ENCODE data around the gene TIGD2. TPM values are rescaled to one million over a fixed set of nuclear protein-coding genes. Genes with fewer than 3 reads are reported as not detected.

Gene TIGD2
- total RNA-seq, 4 donors from 2014 or later: 3.7 to 5.4 (median 3.9) TPM

DNA sequence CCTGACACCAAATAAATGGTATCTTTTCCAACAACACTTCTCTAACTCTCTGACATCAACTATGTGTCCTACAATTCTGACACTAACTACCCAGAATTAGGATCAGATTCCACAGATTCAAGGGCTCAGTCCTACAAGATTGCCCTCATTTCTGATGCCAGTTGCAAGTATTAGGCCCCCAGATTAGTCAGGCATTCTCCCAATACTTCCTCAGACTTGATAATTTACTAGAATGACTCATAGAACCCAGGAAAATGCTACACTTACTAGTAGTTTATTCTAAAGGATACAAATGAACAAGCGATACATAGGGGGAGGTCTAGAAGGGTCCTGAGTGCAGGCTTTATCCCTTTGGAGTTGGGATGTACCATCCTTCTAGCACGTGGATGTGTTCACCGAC is 8.5 kb downstream of the TIGD2 start:
- TF ChIP-seq, protein P1, sequence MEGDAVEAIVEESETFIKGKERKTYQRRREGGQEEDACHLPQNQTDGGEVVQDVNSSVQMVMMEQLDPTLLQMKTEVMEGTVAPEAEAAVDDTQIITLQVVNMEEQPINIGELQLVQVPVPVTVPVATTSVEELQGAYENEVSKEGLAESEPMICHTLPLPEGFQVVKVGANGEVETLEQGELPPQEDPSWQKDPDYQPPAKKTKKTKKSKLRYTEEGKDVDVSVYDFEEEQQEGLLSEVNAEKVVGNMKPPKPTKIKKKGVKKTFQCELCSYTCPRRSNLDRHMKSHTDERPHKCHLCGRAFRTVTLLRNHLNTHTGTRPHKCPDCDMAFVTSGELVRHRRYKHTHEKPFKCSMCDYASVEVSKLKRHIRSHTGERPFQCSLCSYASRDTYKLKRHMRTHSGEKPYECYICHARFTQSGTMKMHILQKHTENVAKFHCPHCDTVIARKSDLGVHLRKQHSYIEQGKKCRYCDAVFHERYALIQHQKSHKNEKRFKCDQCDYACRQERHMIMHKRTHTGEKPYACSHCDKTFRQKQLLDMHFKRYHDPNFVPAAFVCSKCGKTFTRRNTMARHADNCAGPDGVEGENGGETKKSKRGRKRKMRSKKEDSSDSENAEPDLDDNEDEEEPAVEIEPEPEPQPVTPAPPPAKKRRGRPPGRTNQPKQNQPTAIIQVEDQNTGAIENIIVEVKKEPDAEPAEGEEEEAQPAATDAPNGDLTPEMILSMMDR (IDR thresholded peaks at IDR 0.05): no peak
- TF ChIP-seq POLR2A (IDR thresholded peaks at IDR 0.05): no peak
- 96 to 97% methylated on average over 3 of the region's 3 CpGs for WGBS, 2 donors

DNA sequence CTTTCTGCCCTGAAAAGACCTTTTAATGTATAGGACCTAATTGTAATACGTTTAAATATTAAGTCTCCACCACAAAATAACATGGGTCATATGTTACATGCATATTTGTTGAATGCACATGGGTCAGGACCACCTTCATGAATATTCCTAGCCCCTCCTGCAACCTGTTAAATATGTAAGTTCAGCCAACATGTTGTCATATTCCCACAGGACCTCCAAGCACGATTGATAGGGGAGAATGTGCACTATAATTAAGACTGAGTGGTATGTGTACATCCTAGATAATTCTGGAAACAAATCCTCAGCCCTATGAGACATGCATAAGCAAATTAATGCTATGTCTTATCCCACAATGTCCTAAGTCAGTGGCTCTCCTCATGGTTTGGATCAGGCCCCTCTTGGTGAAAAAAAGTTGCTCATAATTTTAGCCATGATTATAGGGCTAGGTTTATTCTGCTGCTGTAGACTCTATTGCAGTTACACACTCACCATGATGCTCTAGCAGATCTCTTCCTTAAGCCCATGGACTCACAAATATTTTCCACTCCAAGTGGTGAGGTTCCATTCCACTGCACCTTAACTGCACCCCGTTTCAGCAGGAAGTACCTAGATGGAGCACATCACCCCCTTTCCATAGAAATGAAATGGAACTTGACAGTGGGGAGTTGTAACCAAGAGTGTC is 10.2 kb downstream of the TIGD2 start:
- intact Hi-C loops (cut with DNase I; ENCODE audit: low total_unique reads): no loop called here
- no peak for DNase-seq (ENCODE audit: low spot score in 2 of 2)
- H3K4me3 ChIP-seq (ENCODE audit: low read depth, poor library complexity, severe bottlenecking): no peak overlapping the region
- 86 to 95% methylated on average over 3 of the region's 3 CpGs for WGBS, 2 donors
- TF ChIP-seq POLR2A (IDR thresholded peaks at IDR 0.05): no peak
- TF ChIP-seq, protein P1 (IDR thresholded peaks at IDR 0.05): no peak

More for the DNA sequence above, 8.5 kb downstream of the TIGD2 start:
- no peak overlapping the region for H3K4me3 ChIP-seq (ENCODE audit: low read depth, poor library complexity, severe bottlenecking)
- no peak for DNase-seq (ENCODE audit: low spot score in 2 of 2)
- intact Hi-C loops (cut with DNase I; ENCODE audit: low total_unique reads): no loop called here

DNA sequence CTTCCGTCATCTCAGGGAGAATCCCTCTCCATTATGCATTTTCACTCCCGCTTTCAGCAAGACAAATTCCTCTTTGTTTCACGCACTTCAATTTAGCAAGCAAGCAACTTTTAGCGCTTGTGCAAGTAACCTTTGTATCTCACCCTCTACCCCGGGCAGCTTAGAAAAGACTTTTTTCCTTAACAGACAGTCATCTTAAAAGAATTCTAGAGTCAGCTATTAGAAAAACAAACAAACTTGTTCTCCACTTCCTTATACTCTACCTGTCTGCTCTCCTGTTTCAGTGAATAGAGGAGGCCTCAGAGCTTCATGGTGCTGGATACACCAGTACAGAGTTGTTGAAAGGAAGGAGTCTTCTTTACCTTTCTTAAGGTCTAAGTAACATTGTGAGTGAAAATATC is 12.1 kb downstream of the TIGD2 start:
- no peak overlapping the region for H3K4me3 ChIP-seq (ENCODE audit: low read depth, poor library complexity, severe bottlenecking)
- WGBS, 2 donors: 89 to 90% methylated on average over 5 of the region's 5 CpGs
- intact Hi-C loops (cut with DNase I; ENCODE audit: low total_unique reads): no loop called here
- DNase-seq (ENCODE audit: low spot score in 2 of 2): no peak
- no peak for TF ChIP-seq POLR2A (IDR thresholded peaks at IDR 0.05)
- TF ChIP-seq, protein P1 (IDR thresholded peaks at IDR 0.05): no peak

DNA sequence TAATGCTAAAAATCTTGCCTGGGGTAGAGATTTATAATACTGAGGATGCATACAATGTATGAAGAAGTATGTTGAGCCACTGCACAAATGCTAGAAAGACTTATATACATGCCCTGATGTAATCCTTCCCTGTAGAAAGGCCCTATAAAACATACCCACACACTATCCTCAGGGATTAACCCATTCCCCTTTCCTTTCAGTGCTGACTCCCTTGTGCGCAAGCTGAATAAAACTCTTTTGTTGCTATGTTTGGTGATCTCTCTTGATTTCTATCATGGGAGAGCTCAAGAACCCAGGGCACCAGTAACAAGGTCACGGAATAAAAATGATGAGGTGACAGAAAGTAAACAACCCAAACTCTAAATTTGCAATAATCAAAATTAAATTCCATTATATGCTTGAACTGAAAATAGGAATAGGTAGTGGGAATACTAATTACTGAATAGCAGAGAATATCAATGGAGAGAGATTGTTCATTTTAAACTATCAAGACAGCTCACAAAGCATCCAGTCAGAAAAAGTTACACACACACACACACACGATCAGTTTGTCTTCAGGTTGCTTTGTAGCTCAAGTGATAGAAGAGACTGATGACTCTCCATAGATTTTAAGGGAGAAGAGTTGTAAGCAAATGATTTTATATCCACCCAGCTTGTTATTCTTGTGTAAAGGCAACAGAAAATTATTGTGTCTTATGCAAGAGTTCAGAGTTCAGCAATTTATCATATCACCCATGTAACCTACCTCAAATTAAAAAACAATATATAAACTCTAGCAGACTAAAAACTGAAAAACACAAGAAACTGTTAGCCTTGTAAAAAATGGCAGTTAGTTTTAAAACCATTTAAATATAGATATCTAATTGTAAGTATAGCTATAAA is 14.8 kb downstream of the TIGD2 start:
- no peak for DNase-seq (ENCODE audit: low spot score in 2 of 2)
- TF ChIP-seq, protein P1 (IDR thresholded peaks at IDR 0.05): no peak
- TF ChIP-seq POLR2A (IDR thresholded peaks at IDR 0.05): no peak
- H3K4me3 ChIP-seq (ENCODE audit: low read depth, poor library complexity, severe bottlenecking): no peak overlapping the region
- intact Hi-C loops (cut with DNase I; ENCODE audit: low total_unique reads): no loop called here
- 85 to 91% methylated on average over 3 of the region's 3 CpGs for WGBS, 2 donors

DNA sequence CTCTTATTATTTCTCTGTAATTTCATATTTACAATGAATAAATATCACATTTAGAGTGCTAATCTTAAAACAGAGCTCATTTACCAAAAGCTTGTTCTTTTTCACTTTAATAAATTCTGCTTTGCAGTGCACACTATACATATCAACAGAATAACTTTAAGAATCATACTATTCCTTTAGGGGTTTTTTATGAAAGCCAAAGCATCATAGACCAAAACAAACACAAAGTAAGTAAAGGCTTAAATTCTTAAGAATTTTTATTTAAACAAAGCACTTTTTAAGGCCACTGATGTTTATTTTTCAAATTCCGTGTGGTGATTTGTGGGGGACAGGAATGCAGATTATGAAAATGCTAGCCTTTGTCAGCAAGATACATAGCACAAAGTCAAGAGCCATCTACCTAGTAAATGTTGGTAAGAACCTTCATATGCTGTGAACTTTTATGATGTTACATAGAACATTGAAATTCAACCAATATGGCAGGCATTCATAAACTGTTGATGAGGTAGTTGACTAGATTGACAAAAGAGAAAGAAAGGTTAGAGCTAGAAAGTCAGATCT is 17.8 kb downstream of the TIGD2 start:
- TF ChIP-seq, protein P1 (IDR thresholded peaks at IDR 0.05): no peak
- no peak for TF ChIP-seq POLR2A (IDR thresholded peaks at IDR 0.05)
- WGBS, 2 donors: 80 to 95% methylated on average over 1 of the region's 1 CpG
- H3K4me3 ChIP-seq (ENCODE audit: low read depth, poor library complexity, severe bottlenecking): no peak overlapping the region
- intact Hi-C loops (cut with DNase I; ENCODE audit: low total_unique reads): no loop called here
- no peak for DNase-seq (ENCODE audit: low spot score in 2 of 2)

Data from lower leg skin (tissue), 4 donors.